Measurements from ENCODE around the gene TIGD2.

DNA sequence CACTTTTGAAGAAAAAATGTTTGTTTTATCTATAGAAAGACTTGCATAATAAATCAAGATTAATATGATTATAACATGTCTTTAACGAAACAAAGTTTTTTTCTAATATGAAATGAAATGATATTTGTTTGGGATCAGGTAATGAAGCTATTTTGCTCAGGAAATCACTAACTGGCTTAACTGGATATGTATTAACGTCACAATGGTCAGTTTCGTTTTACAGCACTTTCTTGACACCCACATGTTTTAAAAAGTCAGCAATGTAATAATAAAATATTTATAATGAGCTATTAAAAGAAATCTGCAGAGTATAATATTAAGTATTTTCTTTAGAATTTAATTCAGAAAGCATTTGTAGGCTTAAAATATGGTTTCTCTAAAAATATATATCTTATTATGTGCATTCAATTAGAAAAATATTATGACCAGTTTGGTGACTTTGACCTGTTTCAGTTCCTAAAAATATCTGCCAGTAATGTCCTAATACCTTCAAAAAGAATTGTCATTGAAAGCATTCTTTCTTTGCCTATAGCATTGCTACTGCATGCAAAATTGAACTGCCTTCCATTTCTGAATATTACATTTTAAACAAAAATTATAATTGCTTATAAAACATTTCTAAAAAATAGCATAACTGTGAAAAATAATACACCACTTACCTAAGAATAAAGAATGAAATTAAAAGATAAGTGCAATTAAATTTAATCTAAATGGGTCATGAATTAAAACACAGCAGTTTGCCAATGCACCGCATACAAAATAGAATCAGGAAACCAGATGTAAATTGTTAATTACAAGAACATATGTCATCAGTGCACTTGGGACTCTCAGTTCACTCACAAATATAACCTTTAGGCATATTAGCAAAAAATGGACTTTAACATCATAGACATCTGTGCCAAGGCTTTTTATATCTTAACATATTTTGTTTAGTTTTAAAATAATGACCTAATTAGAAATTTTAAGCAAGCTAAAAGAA, 31.6 kb downstream of the TIGD2 start:
- no peak for TF ChIP-seq POLR2A (IDR thresholded peaks at IDR 0.05)
- TF ChIP-seq, protein P1, sequence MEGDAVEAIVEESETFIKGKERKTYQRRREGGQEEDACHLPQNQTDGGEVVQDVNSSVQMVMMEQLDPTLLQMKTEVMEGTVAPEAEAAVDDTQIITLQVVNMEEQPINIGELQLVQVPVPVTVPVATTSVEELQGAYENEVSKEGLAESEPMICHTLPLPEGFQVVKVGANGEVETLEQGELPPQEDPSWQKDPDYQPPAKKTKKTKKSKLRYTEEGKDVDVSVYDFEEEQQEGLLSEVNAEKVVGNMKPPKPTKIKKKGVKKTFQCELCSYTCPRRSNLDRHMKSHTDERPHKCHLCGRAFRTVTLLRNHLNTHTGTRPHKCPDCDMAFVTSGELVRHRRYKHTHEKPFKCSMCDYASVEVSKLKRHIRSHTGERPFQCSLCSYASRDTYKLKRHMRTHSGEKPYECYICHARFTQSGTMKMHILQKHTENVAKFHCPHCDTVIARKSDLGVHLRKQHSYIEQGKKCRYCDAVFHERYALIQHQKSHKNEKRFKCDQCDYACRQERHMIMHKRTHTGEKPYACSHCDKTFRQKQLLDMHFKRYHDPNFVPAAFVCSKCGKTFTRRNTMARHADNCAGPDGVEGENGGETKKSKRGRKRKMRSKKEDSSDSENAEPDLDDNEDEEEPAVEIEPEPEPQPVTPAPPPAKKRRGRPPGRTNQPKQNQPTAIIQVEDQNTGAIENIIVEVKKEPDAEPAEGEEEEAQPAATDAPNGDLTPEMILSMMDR (IDR thresholded peaks at IDR 0.05), result no peak
